Stimulated activated CD8-positive, alpha-beta memory T cell treated with anti-CD3 and anti-CD28 coated beads, Interleukin-4, amount 100 ng/mL, for 24 hours (primary cell): ENCODE data around the gene ALG12.
"Not testable (repeated sequence)": the region's sequence is repeated elsewhere in the genome, so short reads cannot be mapped to it uniquely, and the experiment has no call there.

ENCODE experiments used
- DNase-seq: peaks from one replicate; pipeline ENCODE4 v3.0.0-alpha.2; 2020; ENCODE audit warnings: low read depth

Gene ALG12

DNA sequence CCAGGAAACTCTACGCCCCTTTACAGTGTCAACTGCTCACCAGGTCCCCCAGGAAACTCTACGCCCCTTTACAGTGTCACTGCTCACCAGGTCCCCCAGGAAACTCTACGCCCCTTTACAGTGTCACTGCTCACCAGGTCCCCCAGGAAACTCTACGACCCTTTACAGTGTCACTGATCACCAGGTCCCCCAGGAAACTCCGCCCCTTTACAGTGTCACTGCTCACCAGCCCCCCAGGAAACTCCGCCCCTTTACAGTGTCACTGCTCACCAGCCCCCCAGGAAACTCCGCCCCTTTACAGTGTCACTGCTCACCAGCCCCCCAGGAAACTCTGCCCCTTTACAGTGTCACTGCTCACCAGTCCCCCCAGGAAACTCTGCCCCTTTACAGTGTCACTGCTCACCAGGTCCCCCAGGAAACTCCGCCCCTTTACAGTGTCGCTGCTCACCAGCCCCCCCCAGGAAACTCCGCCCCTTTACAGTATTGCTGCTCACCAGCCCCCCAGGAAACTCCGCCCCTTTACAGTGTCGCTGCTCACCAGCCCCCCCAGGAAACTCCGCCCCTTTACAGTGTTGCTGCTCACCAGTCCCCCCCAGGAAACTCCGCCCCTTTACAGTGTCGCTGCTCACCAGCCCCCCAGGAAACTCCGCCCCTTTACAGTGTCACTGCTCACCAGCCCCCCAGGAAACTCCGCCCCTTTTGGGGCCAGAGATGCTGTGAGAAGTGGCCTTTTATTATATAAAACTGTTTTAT lies 27.0 kb upstream of the ALG12 start:
- DNase-seq = not testable (repeated sequence)

DNA sequence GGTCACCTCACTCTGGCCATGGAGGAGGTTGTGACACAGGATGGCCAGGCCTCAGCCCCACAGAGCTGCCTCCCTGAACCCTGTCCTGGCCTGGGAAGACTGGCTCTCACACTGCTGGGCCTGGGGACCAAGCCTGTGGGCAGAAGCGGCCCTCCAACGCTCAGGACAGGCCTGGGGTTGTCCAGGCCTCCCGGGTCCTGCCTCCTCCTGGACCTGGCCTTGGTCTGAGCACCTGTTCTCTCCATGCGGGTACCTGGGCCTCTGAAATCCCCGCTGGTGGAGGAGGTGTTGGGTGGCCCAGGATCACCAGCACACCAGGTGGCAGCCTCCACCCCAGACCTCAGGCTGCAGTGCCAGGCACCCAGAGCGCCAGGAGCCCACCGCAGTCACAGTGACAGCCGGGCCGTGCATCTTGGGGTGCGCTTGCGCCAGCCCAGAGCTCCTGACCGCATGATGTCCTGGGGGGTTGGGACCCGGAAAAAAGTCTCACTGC lies 26.2 kb upstream of the ALG12 start:
- no peak for DNase-seq

DNA sequence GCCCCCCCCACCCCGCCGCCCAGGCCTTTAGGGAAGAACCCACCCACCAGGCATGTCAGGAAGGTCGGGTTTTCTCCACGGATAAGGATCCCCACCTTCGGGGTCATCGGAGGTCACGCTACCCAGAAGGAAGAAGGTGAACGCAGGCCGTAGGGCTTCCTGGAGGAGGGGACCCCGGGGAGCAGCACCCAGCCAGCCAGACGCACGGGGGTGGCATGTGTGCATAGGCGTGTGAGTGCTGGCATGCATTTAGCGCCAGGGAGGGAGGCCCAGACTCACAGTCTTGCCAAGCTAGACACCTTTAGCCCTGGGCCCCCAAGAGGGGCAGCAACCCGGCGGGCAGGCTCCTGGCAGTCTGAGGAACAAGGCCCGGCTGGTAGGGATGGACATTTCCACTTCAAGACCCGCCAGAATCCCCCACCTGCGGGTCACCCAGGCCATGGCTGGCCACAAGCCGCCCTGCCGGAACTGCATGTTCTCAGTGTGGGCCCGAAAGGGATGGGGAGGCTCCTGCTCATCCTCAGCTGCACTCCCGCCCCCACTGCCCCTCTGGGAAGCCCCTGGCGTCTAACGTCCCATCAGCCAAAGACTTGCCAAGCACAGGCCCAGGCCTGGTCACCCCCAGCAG lies 25.6 kb upstream of the ALG12 start:
- no peak for DNase-seq

DNA sequence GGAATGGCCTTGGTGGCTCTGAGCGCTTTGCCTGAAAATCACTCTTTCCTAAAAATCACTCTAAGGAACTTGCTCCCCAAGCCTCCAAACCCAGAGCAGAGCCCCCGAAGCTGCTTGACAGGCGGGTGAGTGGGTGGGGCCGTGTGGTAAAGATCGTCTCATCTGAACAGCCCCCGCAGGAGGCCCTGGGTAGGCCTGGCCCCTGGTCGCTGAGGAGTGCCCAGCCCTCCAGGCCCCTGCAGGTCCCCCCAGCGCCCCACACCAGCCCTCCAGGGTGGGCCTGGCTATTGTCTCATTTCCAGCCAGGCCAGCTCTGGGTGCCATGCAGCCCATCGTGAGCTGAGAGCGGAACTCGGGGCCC lies 25.1 kb upstream of the ALG12 start:
- no peak for DNase-seq

DNA sequence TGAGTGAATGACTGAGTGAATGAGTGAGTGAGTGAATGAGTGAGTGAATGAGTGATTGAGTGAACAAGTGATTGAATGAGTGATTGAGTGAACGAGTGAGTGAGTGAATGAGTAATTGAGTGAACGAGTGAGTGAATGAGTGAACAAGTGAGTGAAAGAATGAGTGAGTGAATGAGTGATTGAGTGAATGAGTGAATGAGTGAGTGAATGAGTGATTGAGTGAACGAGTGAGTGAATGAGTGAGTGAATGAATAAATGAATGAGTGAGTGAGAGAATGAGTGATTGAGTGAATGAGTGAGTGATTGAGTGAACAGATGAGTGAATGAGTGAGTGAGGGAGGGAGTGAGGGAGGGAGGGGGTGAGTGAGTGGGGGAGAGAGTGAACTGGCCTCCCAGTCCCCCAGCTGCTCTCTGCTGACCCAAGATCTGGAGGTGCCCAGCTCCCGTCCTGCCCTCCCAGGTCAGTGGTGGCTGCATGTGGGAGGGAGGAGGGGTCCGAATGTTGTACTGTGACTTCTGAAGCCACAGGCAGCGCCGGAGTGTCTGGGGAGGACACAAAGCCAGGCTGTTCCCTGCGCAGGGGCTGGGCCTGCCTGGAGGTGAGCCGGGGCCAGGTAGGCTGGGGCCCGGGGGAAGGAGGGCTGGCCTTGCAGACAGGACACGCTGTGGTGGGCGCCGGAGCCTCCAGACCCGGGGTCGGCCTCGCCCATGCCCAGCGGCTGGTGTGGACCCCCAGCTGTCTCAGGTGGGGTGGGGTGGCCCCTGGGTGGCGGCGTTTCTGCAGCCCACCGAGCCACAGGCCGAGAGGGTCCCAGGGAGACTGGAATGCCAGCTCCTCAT lies 24.5 kb upstream of the ALG12 start:
- no peak for DNase-seq

DNA sequence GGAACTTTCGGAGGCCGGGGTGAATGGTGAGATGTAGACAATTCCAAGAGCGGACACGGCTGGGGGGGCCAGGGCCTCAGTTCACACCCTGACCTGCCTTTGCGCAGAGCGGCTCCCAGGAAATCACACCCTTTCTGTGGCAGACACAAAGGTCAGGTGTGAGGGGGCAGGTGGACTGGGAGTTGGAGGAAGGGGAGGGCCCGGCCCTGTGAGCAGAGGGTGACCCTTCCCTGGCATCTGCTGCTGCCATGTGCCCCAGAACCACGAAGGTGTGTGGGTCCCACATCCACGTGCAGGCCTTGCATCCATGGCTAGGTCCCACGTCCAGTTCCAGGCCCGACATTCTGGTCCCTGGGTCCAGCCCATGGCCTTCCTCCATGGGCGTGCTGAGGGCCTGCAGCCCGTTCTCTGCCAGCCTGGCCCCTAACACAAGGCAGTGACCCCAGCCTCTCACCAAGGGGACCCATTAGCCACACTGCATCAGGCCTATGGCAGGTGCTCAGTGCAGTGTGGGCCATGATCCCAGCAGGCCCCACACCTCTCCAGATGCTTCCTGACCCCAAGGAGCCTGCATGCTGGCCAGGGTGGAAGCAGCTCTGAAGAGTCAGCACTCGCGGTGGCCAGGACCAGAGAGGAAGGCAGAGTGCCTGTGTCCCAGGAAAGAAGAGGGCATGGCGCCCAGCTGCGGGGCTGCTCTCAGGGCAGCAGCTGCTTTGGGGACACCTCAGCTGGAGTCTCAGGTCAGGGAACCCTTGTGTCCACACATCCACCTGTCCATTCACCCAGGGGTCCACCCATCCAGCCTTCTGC lies 23.5 kb upstream of the ALG12 start:
- no peak for DNase-seq

DNA sequence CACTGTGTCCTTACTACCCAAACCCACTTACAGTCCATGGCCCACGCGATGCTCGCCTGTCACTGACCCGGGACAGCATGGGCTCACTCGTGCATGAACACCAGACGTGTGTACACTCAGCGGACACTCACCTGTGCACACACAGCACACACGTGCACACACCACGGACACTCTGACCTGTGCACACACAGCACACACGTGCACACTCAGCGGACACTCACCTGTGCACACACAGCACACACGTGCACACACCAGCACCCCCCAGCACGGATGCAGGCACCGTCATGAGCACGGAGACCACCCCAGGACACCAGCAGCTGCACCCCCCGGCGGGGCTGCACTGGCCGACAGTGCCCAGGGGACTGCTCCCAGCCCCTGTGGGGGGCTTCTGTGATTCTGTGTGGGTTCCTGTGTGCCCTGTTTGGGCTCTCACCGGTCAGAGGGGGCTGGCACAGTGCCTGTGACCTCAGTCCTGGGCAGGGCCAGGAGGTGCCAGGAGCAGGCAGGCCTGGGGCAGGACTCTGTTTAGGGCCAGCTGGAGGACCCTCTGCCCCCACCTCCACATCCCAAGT lies 20.4 kb upstream of the ALG12 start:
- DNase-seq = no peak

DNA sequence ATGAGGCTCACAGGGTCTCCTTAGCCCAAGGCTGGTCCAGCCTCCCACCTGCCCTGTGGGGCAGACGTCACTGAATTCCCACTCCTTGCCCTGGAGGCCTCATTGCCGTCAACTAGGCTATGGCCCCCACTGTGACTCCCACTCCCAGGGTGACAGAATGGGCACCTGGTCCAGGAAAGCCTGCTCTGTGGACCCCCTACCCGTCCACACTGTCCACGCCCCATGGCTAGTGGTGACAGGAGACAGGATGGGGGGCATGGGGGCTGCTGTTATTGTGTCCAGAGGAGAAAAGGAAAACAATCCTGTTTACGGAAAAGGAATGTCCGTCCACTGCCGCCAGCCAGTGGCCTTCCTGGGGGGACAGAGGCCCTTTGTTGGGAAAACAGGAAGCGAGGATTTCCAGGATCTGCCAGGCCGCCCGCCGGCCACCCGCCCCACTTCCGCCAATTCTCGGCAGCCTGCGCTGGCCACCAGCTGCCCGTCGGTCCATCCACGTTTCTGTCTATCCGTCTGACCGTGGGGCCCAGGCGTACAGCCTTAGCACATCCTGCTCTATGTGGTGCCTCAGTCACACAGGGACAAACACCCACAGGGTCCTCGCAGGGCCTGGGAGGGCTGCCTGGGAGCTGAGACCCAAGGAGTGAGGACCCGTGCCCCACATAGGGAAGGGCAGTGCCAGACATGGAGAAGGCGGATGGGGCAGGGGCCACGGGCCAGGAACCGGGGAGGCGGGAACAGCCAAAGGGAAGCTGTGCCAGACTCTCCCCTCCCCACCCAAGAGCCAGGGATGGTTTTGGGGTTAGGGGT lies 19.7 kb upstream of the ALG12 start:
- no peak for DNase-seq

DNA sequence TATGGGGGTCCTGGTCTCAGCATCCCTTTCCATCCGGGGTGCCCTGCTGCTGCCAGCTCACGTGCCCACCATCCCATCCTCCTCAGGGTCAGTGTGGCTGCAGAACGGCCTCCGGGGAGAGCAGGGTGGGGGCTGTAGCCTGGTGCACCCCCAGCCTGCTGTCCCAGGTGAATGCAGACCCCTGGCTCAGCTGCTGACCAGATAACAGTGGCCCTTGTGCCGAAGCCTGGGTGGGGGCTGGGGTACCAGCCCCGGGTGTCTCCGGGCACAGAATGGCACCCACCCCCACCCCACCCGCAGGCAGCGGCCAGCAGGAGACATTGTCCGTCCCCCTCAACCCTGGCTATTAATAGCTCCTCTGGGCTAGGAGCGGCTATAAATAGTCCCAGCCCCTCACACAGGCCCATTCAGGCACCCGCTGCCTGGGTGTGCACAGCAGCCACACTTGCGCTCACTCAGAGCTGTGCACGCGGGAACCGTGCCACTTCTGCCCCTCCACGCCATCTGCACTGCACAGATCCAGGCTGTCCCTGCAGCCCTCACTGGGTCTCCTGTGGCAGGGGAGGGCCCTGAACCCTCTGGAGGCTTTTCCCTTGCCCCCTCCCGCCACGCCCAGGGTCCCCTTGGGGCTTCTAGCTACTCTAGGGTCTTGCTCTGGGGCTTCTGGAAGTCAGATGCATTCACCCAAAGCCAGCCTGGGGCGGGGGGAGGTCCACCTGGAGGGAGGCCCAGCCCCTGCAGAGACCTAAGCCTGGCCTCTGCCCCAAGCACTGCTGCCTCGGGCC lies 18.9 kb upstream of the ALG12 start:
- no peak for DNase-seq

DNA sequence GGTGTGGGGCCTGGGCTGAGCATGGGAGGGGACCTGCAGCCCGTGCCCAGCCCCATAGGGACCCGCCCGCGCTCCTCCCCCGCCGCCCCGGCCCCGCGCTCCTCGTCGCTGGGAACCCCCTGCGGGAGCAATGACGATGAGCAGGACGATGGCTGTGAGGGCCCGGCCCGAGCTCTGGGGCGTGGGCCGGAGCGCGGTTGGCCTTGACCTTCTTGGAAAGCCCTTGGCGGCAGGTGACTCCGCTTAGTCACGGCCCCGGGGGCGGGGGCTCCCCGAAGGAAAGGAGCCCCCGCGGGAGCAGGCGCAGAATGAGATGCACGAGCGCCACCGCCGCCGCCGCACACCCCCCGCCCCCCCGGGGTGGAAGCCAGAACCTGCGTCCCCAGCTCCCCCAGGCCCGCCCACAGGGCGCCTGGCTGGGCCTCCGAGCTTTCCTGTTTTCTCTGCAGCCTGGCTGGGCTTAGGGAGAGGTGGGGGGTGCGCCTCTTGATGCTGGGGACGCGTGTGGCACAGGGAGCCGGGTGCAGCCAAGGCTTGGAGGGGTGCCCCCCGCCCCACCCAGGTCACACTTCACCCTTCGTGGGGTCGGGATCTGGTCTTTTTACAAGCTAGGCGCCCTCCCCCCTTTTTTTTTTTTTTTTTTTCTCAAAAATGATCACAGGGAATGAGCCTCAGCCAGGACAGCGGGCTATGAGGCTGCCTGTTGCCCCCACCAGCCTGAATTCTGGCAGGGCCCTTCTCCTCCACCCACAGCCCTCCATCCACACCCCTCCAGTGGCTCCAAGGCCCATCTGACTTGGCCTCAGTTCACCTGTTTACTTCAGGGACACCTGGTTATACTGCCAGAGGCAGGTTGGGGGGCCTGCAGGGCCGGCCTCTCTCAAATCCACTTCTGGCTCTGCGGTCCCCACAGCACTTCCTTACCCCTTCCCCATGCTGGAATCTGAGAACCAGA lies 18.1 kb upstream of the ALG12 start:
- DNase-seq = peak; percentile 98

DNA sequence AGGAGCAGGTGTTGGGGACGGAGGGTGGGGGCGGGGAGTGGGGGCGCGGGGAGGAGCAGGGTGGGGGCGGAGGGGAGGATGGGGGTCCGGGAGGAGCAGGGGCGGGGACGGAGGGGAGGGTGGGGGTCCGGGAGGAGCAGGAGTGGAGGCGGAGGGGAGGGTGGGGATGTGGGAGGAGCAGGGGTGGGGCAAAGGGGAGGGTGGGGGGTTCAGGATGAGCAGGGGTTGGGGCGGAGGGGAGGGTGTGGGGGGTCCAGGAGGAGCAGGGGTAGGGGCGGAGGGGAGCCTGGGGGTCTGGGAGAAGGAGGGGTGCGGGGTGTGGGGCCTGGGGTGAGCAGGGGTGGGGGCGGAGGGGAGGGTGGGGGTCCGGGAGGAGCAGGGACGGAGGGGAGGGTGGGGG lies 17.3 kb upstream of the ALG12 start:
- no peak for DNase-seq

DNA sequence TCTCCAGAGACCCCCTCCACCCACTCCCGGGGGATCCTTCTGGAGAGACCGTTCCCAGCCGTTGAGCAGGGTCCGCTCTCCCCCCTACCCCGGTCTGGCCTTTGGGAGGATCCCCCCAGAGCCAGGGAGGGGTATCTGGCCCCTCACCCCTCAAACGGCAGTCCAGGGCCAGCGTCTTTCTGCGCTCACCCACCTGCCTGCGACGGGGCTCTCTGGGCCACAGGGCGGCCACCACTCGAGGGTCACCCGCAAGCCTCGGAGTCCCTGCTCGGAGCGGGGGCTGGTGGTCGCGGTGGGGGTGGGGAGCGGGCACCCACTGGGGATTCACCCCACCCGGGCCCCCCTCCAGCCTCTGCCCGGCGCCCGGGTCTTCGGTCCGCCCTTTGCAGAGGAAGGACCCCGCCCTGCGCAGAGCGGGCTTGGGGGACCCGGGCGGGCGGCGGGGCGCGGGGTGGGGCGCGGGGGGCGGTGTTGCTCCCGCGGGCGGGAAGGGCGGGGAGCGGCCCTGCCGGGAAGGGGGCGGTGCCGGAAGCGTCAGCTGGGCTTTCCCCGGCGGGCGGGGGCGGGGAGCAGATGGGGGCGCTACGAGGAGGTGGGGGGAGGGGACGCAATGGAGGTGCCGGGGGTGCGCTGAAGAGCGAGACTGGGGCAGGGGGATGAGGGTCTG lies 16.8 kb upstream of the ALG12 start:
- DNase-seq = peak; percentile 87

DNA sequence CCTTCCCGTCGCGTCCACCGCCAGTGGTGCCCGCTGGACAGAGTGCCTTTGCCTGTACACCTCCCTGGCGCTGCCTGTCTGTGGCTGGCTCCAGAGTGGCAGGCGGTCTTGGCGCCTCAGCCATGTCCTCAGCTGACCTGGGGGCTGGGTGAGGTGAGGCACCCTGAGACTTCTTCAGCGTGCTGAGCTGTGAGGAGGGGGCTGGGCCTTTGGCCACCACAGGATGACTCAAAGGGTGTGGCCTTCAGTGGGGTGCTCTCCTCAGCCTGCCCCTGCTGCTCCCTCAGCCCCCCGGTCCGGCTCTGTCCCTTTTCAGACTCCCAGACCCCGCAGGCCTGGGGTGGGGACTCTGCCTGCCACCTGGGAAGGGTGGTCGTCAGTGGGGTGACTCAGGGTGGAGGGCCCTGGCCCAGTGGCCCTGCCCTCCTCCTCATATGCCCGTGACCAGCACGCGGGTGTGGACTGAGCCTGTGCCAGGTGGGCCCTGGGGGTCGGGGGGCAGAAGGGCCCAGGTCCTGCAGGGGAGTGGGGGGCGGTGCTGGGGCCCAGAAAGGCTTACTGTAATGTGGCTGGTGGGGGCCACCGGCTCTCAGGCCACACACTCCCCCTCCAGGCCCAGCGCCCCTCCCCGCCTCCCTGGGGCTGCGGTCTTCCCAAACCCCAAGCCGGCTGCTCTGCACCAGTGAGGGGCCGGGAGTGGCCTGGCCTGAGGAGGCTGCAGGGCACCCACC lies 16.1 kb upstream of the ALG12 start:
- no peak for DNase-seq

DNA sequence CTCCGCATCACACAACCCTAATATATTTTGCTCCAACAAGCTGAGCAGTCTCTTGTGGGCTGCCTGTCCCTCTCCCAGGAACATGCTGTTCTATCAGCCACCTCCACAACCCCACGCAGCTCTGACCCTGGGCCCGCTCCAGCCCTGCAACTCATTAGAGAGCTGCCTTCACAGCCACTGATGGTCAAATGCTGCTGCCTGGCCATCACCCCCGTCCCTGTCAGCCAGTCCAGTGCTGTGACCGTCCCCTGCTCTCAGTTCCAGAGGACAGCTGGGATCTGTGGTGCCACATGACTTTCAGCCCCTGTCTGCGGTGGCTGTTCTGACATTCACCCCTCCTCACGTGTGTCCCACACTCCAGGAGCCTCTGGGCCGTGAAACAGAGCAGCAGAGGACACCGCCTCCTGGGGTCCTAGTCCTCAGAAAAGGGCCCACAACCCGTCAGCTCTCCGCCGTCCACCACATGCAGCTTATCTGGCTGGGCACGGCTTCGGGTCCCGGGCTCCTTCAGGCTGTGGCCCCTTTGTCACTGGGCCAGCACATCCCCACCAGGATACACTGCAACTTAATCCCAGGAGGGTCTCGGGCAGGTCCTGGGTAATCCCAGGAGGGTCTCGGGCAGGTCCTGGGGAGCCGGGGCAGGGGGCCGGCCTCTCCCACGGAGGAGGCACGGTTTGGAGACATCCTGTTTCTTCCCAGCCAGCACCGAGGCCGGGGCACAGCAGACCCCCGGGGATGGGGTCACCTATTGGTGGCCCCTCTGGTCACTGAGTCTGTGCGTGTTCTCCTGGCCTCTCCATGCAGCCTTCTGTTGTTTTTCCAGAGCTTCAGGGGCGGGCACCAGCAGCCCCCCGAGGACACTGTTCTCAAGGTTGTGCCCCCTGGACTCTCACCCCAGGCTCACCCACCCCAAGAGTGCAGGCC lies 15.3 kb upstream of the ALG12 start:
- no peak for DNase-seq

DNA sequence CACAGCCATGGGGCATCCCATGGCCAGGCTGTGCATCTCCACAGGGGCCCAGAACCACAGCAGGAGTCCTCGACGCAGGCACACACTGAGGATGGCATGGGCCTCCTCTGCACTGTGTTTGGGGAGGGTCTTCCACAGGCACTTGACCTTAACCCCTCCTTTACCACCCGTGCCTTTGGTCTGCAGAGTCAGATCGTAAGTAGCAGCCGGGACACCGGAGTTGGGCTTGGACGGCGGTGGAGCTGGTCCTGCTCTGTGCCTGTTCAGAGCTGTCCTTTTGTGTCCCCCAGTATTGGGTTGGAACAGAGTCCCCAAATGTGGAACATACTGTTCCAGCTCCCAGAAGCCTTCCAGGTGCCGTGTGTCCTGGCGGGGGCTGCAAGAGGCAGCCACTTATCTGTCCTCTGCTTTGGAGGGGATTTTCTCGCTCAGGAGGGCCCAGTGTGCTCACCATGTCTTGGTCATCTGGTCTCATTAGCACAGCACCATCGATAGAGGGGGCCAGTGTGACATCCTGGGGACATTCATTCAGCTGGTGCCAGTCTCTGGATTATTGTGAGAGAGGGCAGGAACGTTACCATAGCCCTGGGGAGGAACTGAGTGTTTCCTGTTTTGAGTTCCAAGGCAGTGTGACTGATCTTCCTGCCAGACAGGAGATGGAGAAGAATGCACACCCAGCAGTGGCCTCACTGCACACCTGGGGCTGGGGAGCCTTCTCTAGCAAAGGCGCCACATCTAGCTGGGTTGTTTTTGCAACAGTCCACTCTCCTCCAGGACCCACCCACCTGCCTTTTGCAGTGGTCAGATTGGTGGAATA lies 12.6 kb upstream of the ALG12 start:
- DNase-seq = no peak
